Thyroid gland (tissue), 4 donors: ENCODE data around the gene HOXB7. TPM values are rescaled to one million over a fixed set of nuclear protein-coding genes. Genes with fewer than 3 reads are reported as not detected.

Source experiments
- DNase-seq, 2 donors: peaks; one replicate each; pipeline ENCODE4 v3.0.0-alpha.2; 2019
- H3K27ac ChIP-seq, 3 donors: fragments of 200-600 bp; sonication (generic); 1 replicate in 2 of 3; 2 replicates in 1 of 3; pipeline ENCODE4 v1.5.1; 2016 to 2019; ENCODE audit warnings: mild to moderate bottlenecking in 1 of 3, moderate library complexity in 1 of 3
- H3K27me3 ChIP-seq: fragments of 200-600 bp; sonication (generic); one replicate; pipeline ENCODE4 v1.5.1; 2019
- H3K36me3 ChIP-seq, 2 donors: fragments of 200-600 bp; sonication (generic); one replicate each; pipeline ENCODE4 v1.5.1; 2016 to 2019
- H3K4me1 ChIP-seq, 2 donors: fragments of 200-600 bp; sonication (generic); one replicate each; pipeline ENCODE4 v1.5.1; 2017 to 2019
- H3K4me3 ChIP-seq, 3 donors: fragments of 200-600 bp; sonication (generic); replicated peaks in 1 of 3; 1 replicate in 2 of 3; 2 replicates in 1 of 3; pipeline ENCODE4 v1.5.1; 2016; ENCODE audit warnings: mild to moderate bottlenecking in 1 of 3
- H3K9me3 ChIP-seq: fragments of 200-600 bp; sonication (generic); one replicate; pipeline ENCODE4 v1.5.1; 2017
- CTCF ChIP-seq, 6 experiments: fragments of 200-600 bp in 3 of 6; fragments of 450-650 bp in 3 of 6; sonication (generic) in 3 of 6; IDR thresholded peaks; one replicate each; pipeline ENCODE4 v1.5.1; 2016 to 2019; ENCODE audit warnings: antibody characterized with exemption in 6 of 6, mild to moderate bottlenecking in 2 of 6, inconsistent platforms in 1 of 6, moderate library complexity in 1 of 6
- POLR2A ChIP-seq, 2 donors: fragments of 450-650 bp; IDR thresholded peaks; one replicate each; pipeline ENCODE4 v1.6.1; 2017; ENCODE audit warnings: antibody characterized with exemption in 2 of 2, mild to moderate bottlenecking in 2 of 2, moderate library complexity in 1 of 2
- WGBS, 2 donors: methylation state at CpG; one replicate each; pipeline ENCODE4 v1.1.5; 2017; 5-methylcytosine and 5-hydroxymethylcytosine counted together
- intact Hi-C: fragments of 100-400 bp; cut with DNase I; formaldehyde crosslinking; loops from one replicate; pipeline ENCODE4 v1.15.1; 2023
- total RNA-seq, 4 donors: library from RNA; depleted of rRNA; stranded (reverse); fragments of >200 nt; gene quantifications; one replicate each; pipeline ENCODE4 v1.2.3, GENCODE V29; 2016

The HOXB7 gene
- total RNA-seq, 4 donors from 2014 or later = 1.0 to 2.8 (median 1.3) TPM; not detected in 1

- Histone ChIP-seq H3K27me3 (peaks cover 21% of the 10 kb centered on the region), H3K4me3 (no peak overlapping the region), H3K36me3 (no peaks in the 10 kb centered on the region), H3K27ac (no peak overlapping the region), H3K4me1 (peaks cover 4 to 9% of the 10 kb centered on the region in 2 donors), H3K9me3 (no peaks in the 10 kb centered on the region)
- intact Hi-C loops = no loop called here
- DNase-seq = no peak
- WGBS, 2 donors = 32 to 34% methylated on average over 15 of the region's 15 CpGs
- TF ChIP-seq POLR2A (IDR thresholded peaks at IDR 0.05) (no peak), CTCF (IDR thresholded peaks at IDR 0.05) (no peak)
These were observed 48.7 kb downstream of the HOXB7 start for GRCh38 chr17:48561884-48562810.

- TF ChIP-seq POLR2A (IDR thresholded peaks at IDR 0.05) = no peak
- no peak for TF ChIP-seq CTCF (IDR thresholded peaks at IDR 0.05)
- Histone ChIP-seq H3K4me1 (peaks cover 4 to 9% of the 10 kb centered on the region in 2 donors), H3K27me3 (peaks cover 34% of the 10 kb centered on the region), H3K9me3 (no peaks in the 10 kb centered on the region), H3K4me3 (no peak overlapping the region), H3K36me3 (no peaks in the 10 kb centered on the region), H3K27ac (no peak overlapping the region)
- no peak for DNase-seq
- intact Hi-C loops = no loop called here
- 36 to 37% methylated on average over 13 to 14 of the region's 14 CpGs for WGBS, 2 donors
These were observed 50.7 kb downstream of the HOXB7 start for GRCh38 chr17:48559840-48560817.

GRCh38 chr17:48559122-48559839 lies 51.5 kb downstream of the HOXB7 start:
- peaks cover 42% of the 10 kb centered on the region for H3K27me3 ChIP-seq
- H3K9me3 ChIP-seq = no peaks in the 10 kb centered on the region
- intact Hi-C loops = no loop called here
- TF ChIP-seq CTCF (IDR thresholded peaks at IDR 0.05) = no peak
- TF ChIP-seq POLR2A (IDR thresholded peaks at IDR 0.05) = no peak
- H3K4me1 ChIP-seq = peaks cover under 1 to 5% of the 10 kb centered on the region in 2 donors
- DNase-seq = no peak
- no peak overlapping the region for H3K4me3 ChIP-seq
- H3K36me3 ChIP-seq = no peaks in the 10 kb centered on the region
- 24 to 37% methylated on average over 16 of the region's 16 CpGs for WGBS, 2 donors
- H3K27ac ChIP-seq = no peak overlapping the region

GRCh38 chr17:48558831-48559121 lies 52.0 kb downstream of the HOXB7 start:
- H3K9me3 ChIP-seq = no peaks in the 10 kb centered on the region
- H3K36me3 ChIP-seq = no peaks in the 10 kb centered on the region
- no peak overlapping the region for H3K4me3 ChIP-seq
- peaks cover 0 to under 1% of the 10 kb centered on the region in 2 donors for H3K4me1 ChIP-seq
- H3K27ac ChIP-seq = no peak overlapping the region
- peaks cover 47% of the 10 kb centered on the region for H3K27me3 ChIP-seq
- 25 to 31% methylated on average over 2 of the region's 2 CpGs for WGBS, 2 donors
- intact Hi-C loops = no loop called here
- DNase-seq = no peak
- no peak for TF ChIP-seq POLR2A (IDR thresholded peaks at IDR 0.05)
- no peak for TF ChIP-seq CTCF (IDR thresholded peaks at IDR 0.05)
